HG03565 (cell line): ENCODE measurements around the gene TMEM132D.

Experiments used
- ATAC-seq: cut with Tn5 transposase; IDR thresholded peaks from one replicate; pipeline ENCODE4 v1.9.1; 2021; ENCODE audit warnings: mild to moderate bottlenecking, moderate library complexity; ENCODE audit not compliant: unreplicated experiment

The TMEM132D gene

GRCh38 chr12:129025055-129025454, 878.8 kb downstream of the TMEM132D start:
- ATAC-seq = no peak
